Central memory CD8-positive, alpha-beta T cell (primary cell): ENCODE data around the gene CTNNA3.

Source experiments
- ATAC-seq: fragments of 150-1000 bp; cut with Tn5 transposase; replicated peaks from 2 replicates; pipeline ENCODE4 v1.10.0; 2022; ENCODE audit warnings: mild to moderate bottlenecking, moderate FRiP score, moderate number of reproducible peaks; ENCODE audit not compliant: poor library complexity, severe bottlenecking; ENCODE audit errors: extremely low read depth
- DNase-seq, 2 donors: peaks; one replicate each; pipeline ENCODE4 v3.0.0; 2021; ENCODE audit warnings: low spot score in 2 of 2
- H3K27ac Mint-ChIP-seq: one replicate; pipeline ENCODE4 v1.8.0; 2022; ENCODE audit warnings: low read depth, mild to moderate bottlenecking, moderate library complexity, mixed read lengths
- H3K27me3 Mint-ChIP-seq: one replicate; pipeline ENCODE4 v1.8.0; 2022; ENCODE audit warnings: mixed read lengths
- H3K36me3 Mint-ChIP-seq: one replicate; pipeline ENCODE4 v1.8.0; 2022; ENCODE audit warnings: mild to moderate bottlenecking, moderate library complexity, mixed read lengths; ENCODE audit not compliant: insufficient read depth
- H3K4me1 Mint-ChIP-seq: one replicate; pipeline ENCODE4 v1.8.0; 2022; ENCODE audit warnings: mixed read lengths
- H3K4me3 Mint-ChIP-seq: one replicate; pipeline ENCODE4 v1.8.0; 2022; ENCODE audit warnings: mild to moderate bottlenecking, moderate library complexity, mixed read lengths
- H3K9me3 Mint-ChIP-seq: one replicate; pipeline ENCODE4 v1.8.0; 2022; ENCODE audit warnings: mixed read lengths

The CTNNA3 gene

GRCh38 chr10:66041771-66042170 is 1654.2 kb downstream of the CTNNA3 start:
- DNase-seq (no peak), ATAC-seq (no peak)
- Mint-ChIP-seq H3K27me3 (no peaks in the 10 kb centered on the region), H3K27ac (no peak overlapping the region), H3K4me3 (no peak overlapping the region), H3K36me3 (no peaks in the 10 kb centered on the region), H3K9me3 (peaks cover 15% of the 10 kb centered on the region), H3K4me1 (no peaks in the 10 kb centered on the region)

- DNase-seq = no peak
- H3K4me1 Mint-ChIP-seq = no peaks in the 10 kb centered on the region
- H3K4me3 Mint-ChIP-seq = no peak overlapping the region
- peaks cover 15% of the 10 kb centered on the region for H3K9me3 Mint-ChIP-seq
- no peak for ATAC-seq
- no peaks in the 10 kb centered on the region for H3K36me3 Mint-ChIP-seq
- no peak overlapping the region for H3K27ac Mint-ChIP-seq
- H3K27me3 Mint-ChIP-seq = no peaks in the 10 kb centered on the region
These were observed 1657.4 kb downstream of the CTNNA3 start for GRCh38 chr10:66038623-66039022.

GRCh38 chr10:66026321-66026720 is 1669.7 kb downstream of the CTNNA3 start:
- Mint-ChIP-seq H3K4me3 (no peak overlapping the region), H3K9me3 (peaks cover 21% of the 10 kb centered on the region), H3K27ac (no peak overlapping the region), H3K36me3 (no peaks in the 10 kb centered on the region), H3K4me1 (no peaks in the 10 kb centered on the region), H3K27me3 (no peaks in the 10 kb centered on the region)
- ATAC-seq = no peak
- DNase-seq = no peak

GRCh38 chr10:66025186-66025585 is 1670.8 kb downstream of the CTNNA3 start:
- Mint-ChIP-seq H3K36me3 (no peaks in the 10 kb centered on the region), H3K27ac (no peak overlapping the region), H3K27me3 (no peaks in the 10 kb centered on the region), H3K4me3 (no peak overlapping the region), H3K9me3 (peaks cover 28% of the 10 kb centered on the region), H3K4me1 (no peaks in the 10 kb centered on the region)
- DNase-seq = no peak
- no peak for ATAC-seq

DNA sequence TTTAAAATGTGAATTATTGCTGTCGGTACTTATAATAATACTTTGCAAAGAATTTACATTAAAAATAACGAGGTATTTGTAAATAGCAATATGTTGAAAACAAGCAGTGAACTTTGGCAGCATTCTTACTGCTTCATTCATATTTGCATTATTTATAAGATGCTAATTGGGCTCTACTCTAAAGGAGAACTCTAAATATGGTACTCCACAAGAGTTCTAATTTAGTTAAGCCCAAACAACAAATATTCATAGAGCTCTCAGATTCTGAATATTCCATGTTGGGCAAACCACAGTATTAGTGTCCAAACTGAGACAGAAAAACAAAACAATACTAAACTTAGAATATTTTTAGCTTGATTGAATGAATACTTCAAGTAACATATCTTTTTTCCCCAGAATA is 1674.6 kb downstream of the CTNNA3 start:
- Mint-ChIP-seq H3K27me3 (no peaks in the 10 kb centered on the region), H3K4me3 (no peak overlapping the region), H3K27ac (no peak overlapping the region), H3K4me1 (no peaks in the 10 kb centered on the region), H3K9me3 (peaks cover 18% of the 10 kb centered on the region), H3K36me3 (no peaks in the 10 kb centered on the region)
- DNase-seq (no peak), ATAC-seq (no peak)

- Mint-ChIP-seq H3K9me3 (peaks cover 27% of the 10 kb centered on the region), H3K4me1 (no peaks in the 10 kb centered on the region), H3K27me3 (no peaks in the 10 kb centered on the region), H3K4me3 (no peak overlapping the region), H3K27ac (no peak overlapping the region), H3K36me3 (no peaks in the 10 kb centered on the region)
- ATAC-seq = no peak
- no peak for DNase-seq
These were observed 1687.8 kb downstream of the CTNNA3 start for GRCh38 chr10:66008221-66008620.

- ATAC-seq = no peak
- H3K4me1 Mint-ChIP-seq = no peaks in the 10 kb centered on the region
These were observed 1689.6 kb downstream of the CTNNA3 start for GRCh38 chr10:66006411-66006810.

GRCh38 chr10:65993451-65993850 is 1702.5 kb downstream of the CTNNA3 start:
- no peaks in the 10 kb centered on the region for H3K36me3 Mint-ChIP-seq
- peaks cover 24% of the 10 kb centered on the region for H3K9me3 Mint-ChIP-seq
- ATAC-seq = no peak
- no peak overlapping the region for H3K27ac Mint-ChIP-seq
- H3K4me1 Mint-ChIP-seq = no peaks in the 10 kb centered on the region
- DNase-seq = no peak
- H3K27me3 Mint-ChIP-seq = no peaks in the 10 kb centered on the region
- H3K4me3 Mint-ChIP-seq = no peak overlapping the region

More at GRCh38 chr10:66006411-66006810, 1689.6 kb downstream of the CTNNA3 start:
- Mint-ChIP-seq H3K36me3 (no peaks in the 10 kb centered on the region), H3K27me3 (no peaks in the 10 kb centered on the region), H3K9me3 (peaks cover 27% of the 10 kb centered on the region), H3K4me3 (no peak overlapping the region), H3K27ac (no peak overlapping the region)
- no peak for DNase-seq

GRCh38 chr10:65968871-65969270 is 1727.1 kb downstream of the CTNNA3 start:
- H3K36me3 Mint-ChIP-seq = no peaks in the 10 kb centered on the region
- H3K27ac Mint-ChIP-seq = no peak overlapping the region
- DNase-seq = no peak
- H3K27me3 Mint-ChIP-seq = no peaks in the 10 kb centered on the region
- H3K4me3 Mint-ChIP-seq = no peak overlapping the region
- H3K9me3 Mint-ChIP-seq = peaks cover 27% of the 10 kb centered on the region
- ATAC-seq = no peak
- no peaks in the 10 kb centered on the region for H3K4me1 Mint-ChIP-seq

GRCh38 chr10:65968437-65968836 is 1727.6 kb downstream of the CTNNA3 start:
- no peak for DNase-seq
- Mint-ChIP-seq H3K36me3 (no peaks in the 10 kb centered on the region), H3K4me3 (no peak overlapping the region), H3K9me3 (peaks cover 24% of the 10 kb centered on the region), H3K4me1 (no peaks in the 10 kb centered on the region), H3K27me3 (no peaks in the 10 kb centered on the region), H3K27ac (no peak overlapping the region)
- ATAC-seq = no peak

GRCh38 chr10:65964205-65964604 is 1731.8 kb downstream of the CTNNA3 start:
- Mint-ChIP-seq H3K27me3 (no peaks in the 10 kb centered on the region), H3K9me3 (peaks cover 5% of the 10 kb centered on the region), H3K27ac (no peak overlapping the region), H3K4me1 (no peaks in the 10 kb centered on the region), H3K4me3 (no peak overlapping the region), H3K36me3 (no peaks in the 10 kb centered on the region)
- ATAC-seq (no peak), DNase-seq (no peak)

- DNase-seq (no peak), ATAC-seq (no peak)
- Mint-ChIP-seq H3K4me3 (no peak overlapping the region), H3K4me1 (no peaks in the 10 kb centered on the region), H3K9me3 (peaks cover 23% of the 10 kb centered on the region), H3K27ac (no peak overlapping the region), H3K27me3 (no peaks in the 10 kb centered on the region), H3K36me3 (no peaks in the 10 kb centered on the region)
These were observed 1743.9 kb downstream of the CTNNA3 start for GRCh38 chr10:65952086-65952485.

DNA sequence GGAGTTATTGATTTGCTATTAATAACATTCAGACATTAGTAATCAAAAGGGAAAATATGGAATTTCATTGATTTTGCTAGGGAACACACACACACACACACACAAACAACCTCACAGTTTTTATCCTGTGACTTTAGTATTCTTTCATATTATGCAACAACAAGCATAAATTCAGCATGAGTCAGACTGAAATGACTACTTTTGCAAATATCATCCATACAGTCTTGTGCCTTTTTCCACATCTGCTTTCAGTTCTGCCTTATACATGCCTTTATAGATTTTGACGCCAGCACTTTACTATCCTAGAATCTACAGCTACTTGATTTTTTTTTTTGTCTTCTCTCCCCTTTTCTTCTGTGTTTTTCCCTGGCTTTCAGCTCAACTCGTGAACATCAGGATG is 1745.9 kb downstream of the CTNNA3 start:
- DNase-seq (no peak), ATAC-seq (no peak)
- Mint-ChIP-seq H3K27ac (no peak overlapping the region), H3K27me3 (no peaks in the 10 kb centered on the region), H3K36me3 (no peaks in the 10 kb centered on the region), H3K9me3 (peaks cover 14% of the 10 kb centered on the region), H3K4me3 (no peak overlapping the region), H3K4me1 (no peaks in the 10 kb centered on the region)

GRCh38 chr10:65949526-65949925 is 1746.5 kb downstream of the CTNNA3 start:
- H3K4me3 Mint-ChIP-seq = no peak overlapping the region
- H3K9me3 Mint-ChIP-seq = peaks cover 15% of the 10 kb centered on the region
- no peak overlapping the region for H3K27ac Mint-ChIP-seq
- no peaks in the 10 kb centered on the region for H3K4me1 Mint-ChIP-seq
- ATAC-seq (no peak), DNase-seq (no peak)
- H3K36me3 Mint-ChIP-seq = no peaks in the 10 kb centered on the region
- no peaks in the 10 kb centered on the region for H3K27me3 Mint-ChIP-seq
